Head of caudate nucleus (tissue), 42 donors: ENCODE measurements around the gene FOXE3.
"Not testable (repeated sequence)": the region's sequence is repeated elsewhere in the genome, so short reads cannot be mapped to it uniquely, and the experiment has no call there.

Experiments
- DNase-seq, 42 donors: peaks; one replicate each; pipeline versions ENCODE4 v3.0.0 to v3.0.0-alpha.2; 2020 to 2021; ENCODE audit warnings: mixed read lengths in 7 of 42
- intact Hi-C: fragments of 100-400 bp; cut with DNase I; formaldehyde crosslinking; loops from one replicate; pipeline ENCODE4 v1.15.0; 2022

The FOXE3 gene

DNA sequence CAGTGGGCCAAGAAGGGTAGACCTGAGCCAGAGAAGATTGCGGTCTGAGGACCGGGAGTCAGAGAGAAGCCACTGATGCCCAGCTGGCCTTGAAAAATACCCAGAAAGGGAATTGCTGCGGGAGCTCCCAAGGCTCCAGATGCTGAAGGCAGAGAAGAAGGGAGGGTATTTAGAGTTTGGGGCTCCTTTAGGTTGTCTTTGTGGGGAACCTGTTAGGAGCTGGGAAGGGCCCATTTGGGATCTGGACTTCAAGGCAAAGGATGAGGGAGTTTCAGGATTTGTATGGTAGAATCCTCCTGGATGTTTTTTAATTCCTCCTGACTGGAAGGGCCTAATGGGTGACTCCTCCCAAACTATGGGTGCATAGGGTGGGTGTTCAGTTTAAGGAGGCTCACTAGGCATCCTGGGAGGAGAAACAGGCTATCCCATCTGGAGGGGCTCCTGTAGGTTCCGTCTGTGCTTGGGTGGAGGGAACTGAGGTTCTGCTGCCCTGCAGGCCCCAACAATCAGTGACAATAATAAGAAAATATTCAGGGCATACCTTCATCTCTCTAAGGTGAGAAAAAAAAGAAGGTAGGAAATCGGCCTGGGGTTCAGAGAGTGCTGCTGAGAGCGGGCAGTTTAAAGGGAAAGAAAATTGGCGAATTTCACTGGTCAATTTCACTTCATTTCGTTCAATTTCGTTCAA lies 26.9 kb downstream of the FOXE3 start:
- intact Hi-C loops: no loop called here
- DNase-seq: no peak

DNA sequence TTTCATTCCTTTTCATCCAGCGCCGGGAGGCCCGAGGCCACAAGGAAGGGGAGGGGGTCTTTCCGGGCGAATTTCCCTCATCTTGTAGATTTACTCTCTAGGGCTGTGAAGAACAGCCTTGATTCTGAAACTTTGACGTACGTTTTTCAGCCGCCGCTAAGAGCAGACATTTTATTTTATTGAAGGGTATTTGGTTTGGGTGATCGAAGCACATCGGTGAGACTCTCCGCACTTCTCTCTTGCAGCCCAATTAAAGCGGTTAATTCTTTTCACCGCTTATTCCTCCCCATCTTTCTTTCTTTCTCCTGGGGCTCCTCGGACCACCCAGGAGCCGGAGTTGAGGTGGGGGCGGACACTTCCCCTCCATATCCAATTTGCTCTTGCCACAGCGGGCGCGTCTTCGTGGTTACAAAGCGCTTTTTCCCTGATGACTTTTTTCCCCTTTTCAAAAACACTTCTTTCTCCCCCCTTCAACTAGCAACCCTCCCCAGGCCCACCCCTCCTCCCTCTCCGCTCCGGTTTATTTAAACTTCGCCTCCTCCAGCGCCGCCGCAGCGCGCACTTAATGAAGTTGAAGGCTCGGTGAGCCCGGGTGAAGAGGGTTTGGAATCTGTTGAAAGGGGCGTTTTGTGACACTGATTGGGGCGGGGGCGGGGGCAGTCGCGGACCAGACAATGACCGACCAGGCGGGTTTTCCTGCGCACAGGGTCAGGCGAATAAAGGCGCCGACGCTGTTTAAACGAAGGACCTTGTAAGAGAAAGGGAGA lies 27.6 kb downstream of the FOXE3 start:
- no peak for DNase-seq
- intact Hi-C loops: no loop called here

DNA sequence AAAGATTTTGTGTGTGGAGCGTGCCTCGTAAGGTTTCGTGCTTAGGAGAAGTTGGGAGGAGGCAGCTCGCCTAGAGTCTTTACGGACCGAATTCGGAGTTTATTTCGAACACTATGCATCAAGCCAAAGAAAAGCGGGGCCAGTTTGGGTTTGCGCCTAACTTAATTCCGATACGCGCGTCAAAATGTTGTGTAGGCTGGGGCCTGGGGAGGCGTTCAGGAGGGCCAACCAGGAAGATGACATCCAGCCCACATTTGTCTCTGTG lies 28.1 kb downstream of the FOXE3 start:
- intact Hi-C loops: no loop called here
- no peak for DNase-seq

DNA sequence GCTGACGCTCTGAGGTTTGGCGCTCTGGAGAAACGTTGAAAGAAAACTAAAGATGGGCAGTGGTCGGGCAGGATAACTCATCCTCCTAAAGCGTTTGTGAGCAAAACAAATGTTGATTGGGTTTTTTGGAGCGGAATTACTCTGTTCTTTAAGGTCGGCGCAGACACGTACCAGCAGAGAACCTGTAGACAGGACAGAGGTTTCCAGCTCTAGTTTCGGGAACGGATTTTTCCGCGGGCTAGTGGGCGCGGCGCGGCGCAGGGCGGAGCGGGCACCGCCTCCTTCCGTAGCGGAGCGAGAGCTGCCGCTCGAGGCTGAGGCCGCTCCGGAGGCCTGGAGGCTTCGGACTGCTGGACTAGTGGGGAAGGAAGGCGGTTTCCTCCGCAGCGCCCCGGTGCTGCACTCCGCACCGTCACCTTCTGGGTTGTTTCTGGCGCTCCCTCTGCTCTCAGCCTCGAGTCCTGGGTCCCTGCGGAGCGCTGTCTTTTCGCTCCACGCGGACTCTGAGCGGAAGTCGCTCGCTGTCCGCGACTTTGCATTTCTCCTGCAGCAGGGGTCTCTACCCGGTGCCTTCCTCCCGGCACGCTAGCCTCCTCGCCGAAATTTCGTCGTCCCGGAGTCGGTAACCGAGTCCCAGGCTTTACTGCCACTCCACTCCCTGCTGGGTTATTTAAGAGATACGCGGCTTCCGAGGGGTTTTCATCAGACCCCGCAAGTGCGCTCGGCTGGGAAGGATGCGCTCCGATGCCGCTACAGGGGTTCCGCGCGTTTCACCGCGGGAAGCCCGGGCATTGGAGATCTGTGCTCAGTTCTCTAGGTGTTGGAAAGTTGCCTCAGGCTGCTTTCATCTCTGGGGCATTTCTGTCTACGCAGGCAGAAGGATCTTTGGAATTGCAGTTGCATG lies 28.7 kb downstream of the FOXE3 start:
- intact Hi-C loops: no loop called here

DNA sequence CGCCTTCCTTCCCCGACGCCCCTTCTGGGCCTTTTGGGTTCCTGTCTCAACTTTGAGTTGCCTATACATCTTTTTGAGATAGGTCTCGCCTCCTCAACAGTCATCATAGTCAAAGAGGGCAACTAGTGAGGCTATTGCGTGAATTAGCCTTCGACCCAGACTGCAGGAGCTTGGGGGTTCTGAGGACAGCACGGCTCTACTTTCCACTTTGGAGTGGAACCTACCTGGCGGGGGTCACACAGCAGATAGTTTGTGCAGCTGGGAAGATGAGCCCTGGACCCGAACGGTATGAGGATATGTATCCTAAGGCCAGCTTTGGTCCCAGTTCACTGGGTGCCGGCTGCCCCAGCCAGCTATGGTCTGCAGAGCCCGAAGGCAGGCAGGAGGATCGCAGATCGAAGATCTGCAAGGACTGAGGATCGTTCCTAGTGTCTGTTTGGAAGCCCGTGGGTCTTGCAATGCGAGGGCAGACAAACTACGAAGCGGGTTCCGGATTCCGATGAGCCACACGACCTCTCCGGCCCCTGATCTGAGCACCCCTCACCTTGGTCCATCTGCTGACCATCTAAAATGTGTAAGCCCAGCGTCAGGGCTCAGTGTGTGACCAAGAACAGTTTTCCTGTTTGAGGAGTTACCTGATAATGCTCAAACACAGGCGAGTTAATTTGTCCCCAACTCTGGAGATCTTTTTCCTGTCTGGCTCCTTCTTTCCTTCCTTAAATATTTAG lies 29.9 kb downstream of the FOXE3 start:
- intact Hi-C loops: no loop called here
- no peak for DNase-seq

More for the DNA sequence above, 28.7 kb downstream of the FOXE3 start:
- DNase-seq: no peak

DNA sequence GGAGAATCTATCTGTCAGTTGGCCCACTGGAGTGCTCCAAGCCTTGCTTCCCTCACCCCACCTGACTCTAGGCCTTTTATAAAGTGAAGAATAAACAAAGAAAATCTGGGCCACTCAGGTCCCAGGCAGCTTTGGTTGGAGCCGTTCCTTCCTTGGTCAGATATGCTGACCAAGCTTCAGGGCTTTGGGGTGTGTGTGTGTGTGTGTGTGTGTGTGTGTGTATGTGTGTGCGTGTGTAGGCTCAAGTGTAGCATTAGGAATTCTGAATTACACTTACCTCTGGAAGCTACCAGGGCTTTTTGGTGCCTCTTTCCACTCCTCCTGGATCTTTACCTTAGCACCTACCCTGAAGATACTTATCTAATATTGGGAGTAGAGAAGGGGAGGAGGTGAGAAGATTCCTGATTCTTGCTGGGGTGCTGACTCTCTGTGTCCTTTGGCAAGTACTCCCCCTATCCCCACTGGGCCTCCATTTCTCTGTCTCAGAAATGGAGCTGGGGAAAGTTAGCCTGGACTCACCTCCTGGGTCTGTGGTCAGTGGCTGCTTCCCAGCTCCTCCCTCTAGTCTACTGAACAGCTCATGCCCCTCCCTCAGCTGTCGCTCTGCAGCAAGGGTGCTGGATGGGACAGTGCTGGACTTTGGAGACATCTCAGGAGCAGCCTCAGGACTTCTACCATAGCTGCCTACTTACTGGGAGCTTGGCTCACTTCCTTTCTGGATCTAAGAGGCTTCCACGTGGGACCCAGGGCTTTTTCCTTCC lies 32.6 kb downstream of the FOXE3 start:
- no peak for DNase-seq
- intact Hi-C loops: no loop called here

DNA sequence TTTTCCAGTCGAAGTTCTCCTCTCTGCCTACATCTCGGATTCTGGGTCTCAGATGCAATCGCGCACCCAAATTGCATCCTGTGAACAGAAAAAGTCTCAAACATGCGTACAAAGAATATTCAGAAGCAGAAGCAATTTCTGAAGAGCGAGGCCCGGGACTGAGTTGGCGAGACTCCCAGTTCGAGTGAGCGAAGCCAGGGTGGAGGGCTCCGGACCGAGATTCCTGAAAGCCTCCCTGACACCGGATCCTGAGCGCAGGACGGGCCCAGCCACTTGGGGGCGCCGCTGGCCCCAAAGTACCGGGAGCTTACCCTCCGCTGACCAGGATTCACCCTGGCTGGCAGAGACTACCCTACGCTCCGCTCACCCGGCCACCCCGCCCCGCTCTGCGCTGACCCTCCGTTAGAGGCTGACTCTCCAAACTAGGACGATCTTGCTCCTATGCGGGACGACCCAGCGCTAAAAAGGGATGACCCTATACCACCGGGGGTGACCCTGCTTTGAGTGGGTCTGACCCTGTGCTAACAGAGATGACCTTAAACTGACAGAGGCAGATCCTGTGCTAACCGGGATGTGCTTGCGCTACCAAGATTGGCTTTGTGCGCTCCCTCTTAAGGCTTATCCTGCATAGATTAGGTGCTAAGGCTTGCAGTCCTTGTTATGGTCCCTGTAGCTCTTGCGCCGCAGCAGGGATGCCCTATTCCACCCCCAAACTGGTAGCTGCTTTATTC lies 33.9 kb downstream of the FOXE3 start:
- peak in 18 of 42 donors; percentile 6 to 63 (median 28) for DNase-seq
- intact Hi-C loops: no loop called here

DNA sequence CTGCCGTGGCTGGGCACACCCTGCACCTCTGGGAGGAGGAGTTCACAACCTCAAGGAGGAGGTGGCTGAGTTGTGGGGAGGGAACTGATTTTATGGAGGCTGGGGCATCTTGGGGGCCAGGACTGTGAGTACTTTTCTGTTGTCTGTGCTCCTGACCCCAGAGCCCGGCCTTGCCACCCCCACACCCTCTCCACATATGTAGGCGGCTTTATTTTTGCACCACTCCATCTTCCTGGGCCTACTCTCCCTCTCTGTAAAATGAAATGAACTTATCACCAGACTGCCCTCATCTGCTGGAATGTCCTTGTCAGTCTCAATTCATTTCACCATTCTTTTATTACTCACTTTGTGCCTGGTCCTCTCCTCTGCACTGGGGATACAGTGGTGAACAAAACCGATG lies 34.5 kb downstream of the FOXE3 start:
- no peak for DNase-seq
- intact Hi-C loops: no loop called here

DNA sequence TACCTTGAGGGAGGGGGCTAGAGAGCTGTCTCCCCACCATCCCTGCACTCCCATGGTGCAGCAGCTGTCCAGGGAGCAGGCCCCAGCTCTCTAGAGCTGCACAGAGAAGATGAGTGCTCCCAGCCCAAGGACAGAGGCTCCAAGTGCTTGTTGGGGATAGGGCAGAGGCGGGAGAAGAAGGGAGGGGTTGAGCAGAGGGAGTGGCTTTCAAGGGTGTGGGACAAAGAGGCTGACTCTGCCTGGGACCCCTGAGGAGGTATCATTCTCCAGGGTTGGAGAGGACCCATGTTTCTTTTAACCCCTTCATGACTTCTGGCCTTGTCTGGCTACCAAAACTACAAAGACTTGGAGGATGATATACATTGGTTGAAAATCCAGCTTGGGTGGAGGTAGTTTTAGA lies 36.3 kb downstream of the FOXE3 start:
- intact Hi-C loops: no loop called here
- DNase-seq: no peak

DNA sequence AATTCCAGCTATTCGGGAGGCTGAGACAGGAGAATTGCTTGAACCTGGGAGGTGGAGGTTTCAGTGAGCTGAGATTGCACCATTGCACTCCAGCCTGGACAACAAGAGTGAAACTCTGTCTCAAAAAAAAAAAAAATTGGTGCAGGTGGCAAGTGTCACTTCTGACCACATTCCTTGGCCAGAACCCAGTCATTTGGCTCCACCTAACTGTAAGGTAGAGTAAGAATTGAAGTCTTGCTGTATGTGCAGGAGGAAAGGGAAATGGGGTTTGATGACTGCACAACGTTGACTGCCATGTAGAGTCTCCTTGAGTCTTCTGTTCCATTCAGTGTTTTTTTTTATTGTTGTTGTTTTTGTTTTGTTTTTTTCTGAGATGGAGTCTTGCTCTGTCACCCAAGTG lies 37.8 kb downstream of the FOXE3 start:
- DNase-seq, intact Hi-C loops: not testable (repeated sequence)

DNA sequence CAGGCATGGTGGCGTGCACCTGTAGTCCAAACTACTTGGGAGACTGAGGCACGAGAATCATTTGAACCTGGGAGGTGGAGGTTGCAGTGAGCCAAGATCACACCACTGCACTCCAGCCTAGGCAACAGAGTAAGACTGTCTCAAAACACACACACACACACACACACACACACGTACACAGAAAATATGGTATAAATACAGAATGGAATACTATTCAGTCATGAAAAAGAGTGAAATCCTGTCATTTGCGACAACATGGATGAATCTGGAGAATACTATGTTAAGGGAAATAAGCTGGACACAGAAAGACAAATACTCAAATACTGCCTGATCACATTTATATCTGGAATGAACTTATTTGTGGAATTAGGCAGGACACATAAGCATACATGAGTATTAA lies 40.2 kb downstream of the FOXE3 start:
- DNase-seq: no peak
- intact Hi-C loops: no loop called here

DNA sequence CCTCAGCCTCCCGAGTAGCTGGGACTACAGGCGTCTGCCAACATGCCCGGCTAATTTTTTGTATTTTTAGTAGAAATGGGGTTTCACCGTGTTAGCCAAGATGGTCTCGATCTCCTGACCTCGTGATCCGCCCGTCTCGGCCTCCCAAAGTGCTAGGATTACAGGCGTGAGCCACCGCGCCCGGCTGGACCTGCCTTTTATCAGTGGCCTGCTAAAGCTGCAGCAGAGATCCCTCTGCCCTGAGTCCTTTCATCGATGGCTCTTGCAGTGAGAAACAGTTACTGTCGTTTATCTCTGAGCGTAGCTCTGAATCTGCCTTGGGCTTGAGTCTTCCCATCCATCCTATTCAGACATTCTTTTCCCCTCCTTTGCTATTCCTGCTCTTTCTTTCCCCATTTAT lies 41.5 kb downstream of the FOXE3 start:
- intact Hi-C loops, DNase-seq: not testable (repeated sequence)

DNA sequence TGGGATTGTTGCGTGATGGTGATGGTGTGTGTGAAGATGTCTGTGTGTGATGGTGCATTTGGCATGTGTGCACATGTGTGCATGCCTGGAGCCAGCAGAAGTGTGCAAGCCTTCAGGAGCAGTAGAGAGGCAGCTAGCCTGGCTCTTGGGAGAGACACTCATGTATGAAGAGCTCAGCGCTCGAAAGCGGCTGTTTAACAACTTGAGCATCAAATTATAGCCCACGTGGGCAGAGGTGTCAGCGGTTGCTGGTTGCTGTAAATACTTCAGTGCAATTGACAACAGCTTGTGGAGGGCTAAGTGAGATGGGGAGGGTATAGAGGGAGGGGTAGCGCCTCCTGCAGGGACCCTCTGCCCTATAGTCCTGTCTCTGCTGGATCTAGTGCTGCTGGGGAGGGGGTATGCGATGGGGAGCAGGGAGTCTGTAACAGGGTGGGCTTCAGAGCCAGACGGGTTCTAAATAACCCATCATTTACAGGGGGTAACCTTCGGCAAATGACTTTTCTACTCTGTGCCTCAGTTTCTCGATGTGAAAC lies 43.2 kb downstream of the FOXE3 start:
- DNase-seq: no peak
- intact Hi-C loops: no loop called here

DNA sequence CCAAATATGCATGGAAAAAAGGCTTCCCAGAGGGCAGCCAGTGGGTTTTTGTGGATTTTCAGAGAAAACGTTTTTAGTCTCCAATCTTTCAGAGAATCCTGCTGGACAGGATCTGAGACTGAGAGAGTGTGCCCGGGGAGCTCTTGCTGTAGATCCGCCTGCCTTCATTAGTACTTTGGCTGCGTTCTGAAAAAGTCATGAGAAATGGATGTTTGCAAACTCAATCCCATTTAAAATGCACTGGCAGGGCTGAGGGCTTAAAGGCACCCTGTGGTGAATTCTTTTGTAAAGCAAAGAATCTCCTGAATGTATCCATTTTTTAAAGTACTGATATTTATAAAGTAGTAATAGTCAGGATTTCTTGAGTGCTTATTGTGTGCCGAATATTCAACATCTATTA lies 44.0 kb downstream of the FOXE3 start:
- no peak for DNase-seq
- intact Hi-C loops: no loop called here

DNA sequence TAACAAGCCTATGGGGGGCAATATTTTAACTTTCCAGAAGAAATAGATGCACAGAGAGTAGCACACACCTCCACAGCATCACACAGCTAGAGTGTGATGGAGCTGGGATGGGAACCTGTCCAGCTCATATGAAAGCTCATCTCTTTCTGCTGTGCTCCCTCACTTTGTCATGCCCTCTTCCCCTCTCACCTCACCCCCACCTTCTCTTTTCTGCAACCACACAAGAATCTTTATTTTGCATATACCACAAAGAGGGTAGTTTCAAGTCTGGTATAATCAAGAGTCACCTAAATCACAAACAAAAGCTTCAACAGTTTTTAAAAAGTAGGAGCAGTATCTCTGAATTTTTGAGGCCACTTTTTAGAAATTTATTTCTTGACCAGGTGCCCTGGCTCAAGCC lies 44.4 kb downstream of the FOXE3 start:
- intact Hi-C loops: no loop called here

DNA sequence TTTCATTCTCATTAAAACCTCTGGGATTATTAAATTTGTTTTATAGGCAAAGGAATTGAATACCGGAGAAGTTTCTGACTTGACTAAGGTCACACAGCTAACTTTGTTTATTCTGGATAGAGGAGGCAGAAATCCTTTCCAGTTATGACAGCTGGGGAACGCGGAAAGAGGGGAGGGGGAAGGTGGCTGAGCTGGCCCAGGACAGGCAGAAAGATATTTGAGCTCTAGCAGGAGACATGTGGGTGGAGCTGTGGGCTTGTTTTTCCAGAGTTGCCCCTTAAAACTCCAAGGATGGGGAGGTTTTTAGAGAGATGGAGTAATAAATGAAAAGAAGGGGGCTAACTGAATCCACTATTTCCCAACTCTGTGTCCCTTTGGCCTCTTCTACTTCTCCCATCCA lies 49.5 kb downstream of the FOXE3 start:
- no peak for DNase-seq

More for the DNA sequence above, 44.4 kb downstream of the FOXE3 start:
- DNase-seq: no peak

More for the DNA sequence above, 49.5 kb downstream of the FOXE3 start:
- intact Hi-C loops: no loop called here
